Mesenchymal stem cell (in vitro differentiated cells and primary cell): ENCODE measurements around the gene RNF17.
A peak's percentile ranks its signal among the peaks of the same experiment; 100 is the strongest.

Experiments used
- DNase-seq: peaks from one replicate; pipeline ENCODE4 v3.0.0-alpha.2; 2013
- H2AFZ ChIP-seq: one replicate; pipeline ENCODE4 v1.6.1; 2013; ENCODE audit warnings: low read depth, mild to moderate bottlenecking, control low read depth, inconsistent platforms, low read length, moderate library complexity
- H2AK5ac ChIP-seq: 2 replicates; pipeline ENCODE4 v1.6.1; 2013; ENCODE audit warnings: low read length, moderate library complexity, mild to moderate bottlenecking, inconsistent platforms; ENCODE audit not compliant: severe bottlenecking
- H2BK120ac ChIP-seq: one replicate; pipeline ENCODE4 v1.6.1; 2013; ENCODE audit warnings: low read depth, mild to moderate bottlenecking, inconsistent platforms, low read length, moderate library complexity
- H2BK12ac ChIP-seq, 2 experiments: one replicate each; pipeline ENCODE4 v1.6.1; 2013; ENCODE audit warnings: inconsistent platforms in 2 of 2, low read length in 2 of 2, mild to moderate bottlenecking in 2 of 2, moderate library complexity in 2 of 2, control low read depth in 1 of 2
- H2BK15ac ChIP-seq: one replicate; pipeline ENCODE4 v1.6.1; 2013; ENCODE audit warnings: mild to moderate bottlenecking, low read depth, inconsistent platforms; ENCODE audit not compliant: poor library complexity, severe bottlenecking
- H2BK5ac ChIP-seq: 2 replicates; pipeline ENCODE4 v1.6.1; 2013; ENCODE audit warnings: low read depth, mild to moderate bottlenecking, low read length, control low read depth, inconsistent platforms; ENCODE audit not compliant: poor library complexity, severe bottlenecking
- H3K14ac ChIP-seq, 2 experiments: one replicate each; pipeline ENCODE4 v1.6.1; 2013; ENCODE audit warnings: inconsistent platforms in 2 of 2, low read length in 2 of 2, control low read depth in 1 of 2, mild to moderate bottlenecking in 1 of 2, moderate library complexity in 1 of 2
- H3K18ac ChIP-seq, 2 experiments: one replicate each; pipeline ENCODE4 v1.6.1; 2013; ENCODE audit warnings: inconsistent platforms in 2 of 2, low read length in 2 of 2, control low read depth in 1 of 2, low read depth in 1 of 2, mild to moderate bottlenecking in 1 of 2
- H3K23ac ChIP-seq, 2 experiments: one replicate each; pipeline ENCODE4 v1.6.1; 2013; ENCODE audit warnings: inconsistent platforms in 2 of 2, low read length in 2 of 2, mild to moderate bottlenecking in 2 of 2, moderate library complexity in 2 of 2, control low read depth in 1 of 2
- H3K27ac ChIP-seq: 2 replicates; pipeline ENCODE4 v1.5.1; 2013; ENCODE audit warnings: mild to moderate bottlenecking, moderate library complexity, low read length, control low read depth, inconsistent platforms; ENCODE audit not compliant: poor library complexity, severe bottlenecking
- H3K27me3 ChIP-seq, 2 experiments: 2 replicates each; pipeline versions ENCODE4 v1.6.1 to v1.7.0; 2013; ENCODE audit warnings: low read length in 2 of 2, mild to moderate bottlenecking in 2 of 2, moderate library complexity in 2 of 2, control low read depth in 1 of 2, inconsistent platforms in 1 of 2; ENCODE audit not compliant: control insufficient read depth in 1 of 2, insufficient read depth in 1 of 2
- H3K36me3 ChIP-seq, 2 experiments: 2 replicates each; pipeline versions ENCODE4 v1.6.1 to v1.7.0; 2013; ENCODE audit warnings: low read length in 2 of 2, control low read depth in 1 of 2, inconsistent platforms in 1 of 2, low read depth in 1 of 2, mild to moderate bottlenecking in 1 of 2; ENCODE audit not compliant: insufficient read depth in 2 of 2, control insufficient read depth in 1 of 2
- H3K4ac ChIP-seq, 2 experiments: one replicate each; pipeline ENCODE4 v1.6.1; 2013; ENCODE audit warnings: inconsistent platforms in 2 of 2, low read length in 2 of 2, mild to moderate bottlenecking in 2 of 2, moderate library complexity in 2 of 2, control low read depth in 1 of 2, low read depth in 1 of 2
- H3K4me1 ChIP-seq: 2 replicates; pipeline ENCODE4 v1.6.1; 2013; ENCODE audit warnings: low read depth, low read length, control low read depth; ENCODE audit not compliant: control insufficient read depth, insufficient read depth
- H3K4me2 ChIP-seq: 2 replicates; pipeline ENCODE4 v1.6.1; 2013; ENCODE audit warnings: low read length, mild to moderate bottlenecking, inconsistent platforms; ENCODE audit not compliant: poor library complexity, severe bottlenecking
- H3K4me3 ChIP-seq, 2 experiments: 2 replicates each; pipeline versions ENCODE4 v1.5.1 to v1.7.0; 2013; ENCODE audit warnings: low read length in 2 of 2, mild to moderate bottlenecking in 2 of 2, control low read depth in 1 of 2, low read depth in 1 of 2; ENCODE audit not compliant: insufficient read depth in 1 of 2
- H3K79me1 ChIP-seq: replicated peaks from 2 replicates; pipeline ENCODE4 v1.6.1; 2013; ENCODE audit warnings: mild to moderate bottlenecking, control low read depth, low read length, inconsistent platforms; ENCODE audit not compliant: poor library complexity, severe bottlenecking
- H3K9ac ChIP-seq: 2 replicates; pipeline ENCODE4 v1.7.0; 2013; ENCODE audit warnings: mild to moderate bottlenecking, low read length, moderate library complexity
- H3K9me3 ChIP-seq: 2 replicates; pipeline ENCODE4 v1.7.0; 2013; ENCODE audit warnings: mild to moderate bottlenecking, low read length; ENCODE audit not compliant: control insufficient read depth
- H4K8ac ChIP-seq: one replicate; pipeline ENCODE4 v1.6.1; 2013; ENCODE audit warnings: inconsistent platforms, mild to moderate bottlenecking, low read length, moderate library complexity
- H4K91ac ChIP-seq: one replicate; pipeline ENCODE4 v1.6.1; 2013; ENCODE audit warnings: mild to moderate bottlenecking, low read length, inconsistent platforms
- WGBS: methylation state at CpG from one replicate; pipeline ENCODE4 v1.1.7; 2013; ENCODE audit warnings: mixed read lengths; 5-methylcytosine and 5-hydroxymethylcytosine counted together

RNF17 gene

GRCh38 chr13:24784319-24784718 is 20.4 kb downstream of the RNF17 start:
- DNase-seq, result no peak
- WGBS, result 11% methylated on average over 1 of the region's 1 CpG
- Histone ChIP-seq H4K8ac (no peak overlapping the region), H2BK12ac (no peak overlapping the region), H3K9me3 (peaks cover 4% of the 10 kb centered on the region), H3K27me3 (peaks cover 4% of the 10 kb centered on the region in 2 experiments), H3K4ac (no peak overlapping the region), H3K23ac (no peak overlapping the region), H3K4me1 (no peaks in the 10 kb centered on the region), H2AK5ac (no peak overlapping the region), H2AFZ (no peak overlapping the region), H3K18ac (no peak overlapping the region), H3K4me3 (no peak overlapping the region), H2BK15ac (no peak overlapping the region), H3K36me3 (no peaks in the 10 kb centered on the region), H2BK5ac (no peak overlapping the region), H3K4me2 (no peak overlapping the region), H3K9ac (no peak overlapping the region), H3K79me1 (no peaks in the 10 kb centered on the region), H4K91ac (no peak overlapping the region), H3K14ac (no peak overlapping the region), H2BK120ac (no peak overlapping the region), H3K27ac (no peak overlapping the region)

- H4K91ac ChIP-seq, result no peak overlapping the region
- peaks cover 4 to 21% of the 10 kb centered on the region in 2 experiments for H3K27me3 ChIP-seq
- no peak overlapping the region for H2BK12ac ChIP-seq
- H3K36me3 ChIP-seq, result no peaks in the 10 kb centered on the region
- H3K4me1 ChIP-seq, result no peaks in the 10 kb centered on the region
- H3K14ac ChIP-seq, result no peak overlapping the region
- no peak overlapping the region for H3K18ac ChIP-seq
- no peaks in the 10 kb centered on the region for H3K79me1 ChIP-seq
- no peaks in the 10 kb centered on the region for H3K9me3 ChIP-seq
- no peak overlapping the region for H3K27ac ChIP-seq
- no peak overlapping the region for H3K4ac ChIP-seq
- H2BK5ac ChIP-seq, result no peak overlapping the region
- H3K4me3 ChIP-seq, result no peak overlapping the region
- H2BK120ac ChIP-seq, result no peak overlapping the region
- H2AFZ ChIP-seq, result no peak overlapping the region
- H2BK15ac ChIP-seq, result no peak overlapping the region
- H3K9ac ChIP-seq, result no peak overlapping the region
- no peak overlapping the region for H3K4me2 ChIP-seq
- no peak overlapping the region for H2AK5ac ChIP-seq
- no peak for DNase-seq
- no peak overlapping the region for H4K8ac ChIP-seq
- WGBS, result 85% methylated on average over 2 of the region's 3 CpGs
- no peak overlapping the region for H3K23ac ChIP-seq
Measured at GRCh38 chr13:24788538-24788937, 24.6 kb downstream of the RNF17 start.

- H4K91ac ChIP-seq, result no peak overlapping the region
- H3K4ac ChIP-seq, result no peak overlapping the region
- H4K8ac ChIP-seq, result no peak overlapping the region
- H3K4me1 ChIP-seq, result no peaks in the 10 kb centered on the region
- H3K27me3 ChIP-seq, result peaks cover 0 to 4% of the 10 kb centered on the region in 2 experiments
- 77% methylated on average over 8 of the region's 10 CpGs for WGBS
- H2BK5ac ChIP-seq, result no peak overlapping the region
- H2BK12ac ChIP-seq, result no peak overlapping the region
- no peak overlapping the region for H3K4me2 ChIP-seq
- H3K79me1 ChIP-seq, result no peaks in the 10 kb centered on the region
- no peak overlapping the region for H2BK15ac ChIP-seq
- no peaks in the 10 kb centered on the region for H3K9me3 ChIP-seq
- DNase-seq, result peak; percentile 6
- no peak overlapping the region for H2AFZ ChIP-seq
- H3K36me3 ChIP-seq, result no peaks in the 10 kb centered on the region
- H3K23ac ChIP-seq, result no peak overlapping the region
- no peak overlapping the region for H3K18ac ChIP-seq
- no peak overlapping the region for H3K4me3 ChIP-seq
- H3K9ac ChIP-seq, result no peak overlapping the region
- H3K14ac ChIP-seq, result no peak overlapping the region
- no peak overlapping the region for H3K27ac ChIP-seq
- H2AK5ac ChIP-seq, result no peak overlapping the region
- H2BK120ac ChIP-seq, result no peak overlapping the region
Measured at GRCh38 chr13:24802074-24802473, 38.1 kb downstream of the RNF17 start.

GRCh38 chr13:24821207-24821606 is 57.2 kb downstream of the RNF17 start:
- no peak overlapping the region for H2AK5ac ChIP-seq
- H3K9ac ChIP-seq, result no peak overlapping the region
- no peak overlapping the region for H2BK15ac ChIP-seq
- H2BK120ac ChIP-seq, result no peak overlapping the region
- H3K14ac ChIP-seq, result no peak overlapping the region
- no peak overlapping the region for H2BK12ac ChIP-seq
- H4K91ac ChIP-seq, result no peak overlapping the region
- no peak overlapping the region for H2BK5ac ChIP-seq
- no peak overlapping the region for H3K18ac ChIP-seq
- H3K27ac ChIP-seq, result no peak overlapping the region
- no peak overlapping the region for H3K23ac ChIP-seq
- peaks cover 13% of the 10 kb centered on the region for H3K9me3 ChIP-seq
- no peak for DNase-seq
- no peak overlapping the region for H3K4ac ChIP-seq
- no peak overlapping the region for H4K8ac ChIP-seq
- no peaks in the 10 kb centered on the region for H3K27me3 ChIP-seq
- H3K79me1 ChIP-seq, result no peaks in the 10 kb centered on the region
- no peaks in the 10 kb centered on the region for H3K4me1 ChIP-seq
- H3K4me2 ChIP-seq, result no peak overlapping the region
- no peaks in the 10 kb centered on the region for H3K36me3 ChIP-seq
- WGBS, result 89% methylated on average over 1 of the region's 2 CpGs
- H2AFZ ChIP-seq, result no peak overlapping the region
- no peak overlapping the region for H3K4me3 ChIP-seq
